ENCODE results near the gene PHAX.
"Not testable (repeated sequence)": the region's sequence is repeated elsewhere in the genome, so short reads cannot be mapped to it uniquely, and the experiment has no call there.

The PHAX gene

DNA sequence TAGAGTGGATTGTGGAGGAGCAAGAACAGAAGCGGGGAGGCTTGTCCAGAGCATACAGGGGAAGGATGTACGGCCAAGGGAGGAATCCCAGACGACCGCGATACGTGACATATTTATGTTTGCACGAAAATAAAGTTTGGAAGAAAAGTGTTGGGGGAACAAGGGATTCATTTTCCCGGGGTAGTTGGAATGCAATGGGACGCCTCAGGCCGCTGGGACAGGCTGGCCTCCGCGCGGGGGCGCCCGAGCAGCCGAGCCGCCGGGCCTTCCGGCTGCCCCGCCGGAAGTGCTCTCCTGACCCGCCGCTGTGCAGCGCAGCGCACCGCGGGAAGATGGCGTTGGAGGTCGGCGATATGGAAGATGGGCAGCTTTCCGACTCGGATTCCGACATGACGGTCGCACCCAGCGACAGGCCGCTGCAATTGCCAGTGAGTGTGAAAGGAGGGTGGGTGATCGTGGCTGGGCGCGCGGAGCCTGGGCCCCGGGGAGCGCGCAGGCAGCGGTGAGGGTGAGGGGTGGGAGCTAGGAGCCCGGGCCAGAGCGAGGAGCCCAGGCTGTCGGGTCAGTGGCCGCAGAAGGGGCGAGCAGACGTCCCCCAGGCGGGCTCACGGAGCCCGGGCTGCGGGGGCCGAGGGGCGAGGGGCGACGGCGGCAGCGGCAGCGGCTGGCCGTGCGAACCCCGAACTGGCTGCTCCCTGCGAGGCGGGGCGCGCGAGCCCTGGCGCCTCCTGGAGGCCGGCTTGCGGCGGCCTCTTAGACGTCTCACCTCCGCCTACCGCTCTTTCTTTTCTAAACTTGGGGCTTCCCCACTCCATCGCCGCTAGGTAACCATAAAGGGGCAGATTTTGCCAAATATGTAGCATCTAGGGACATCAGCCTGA is at the start of gene PHAX:
Gene PHAX, plus strand, starts transcription at position 317 of the 881 bp plus-strand sequence. Its CDS starts 16 bp downstream, at position 333.
- peak; percentile 61 for DNase-seq

- no peak for DNase-seq
These were observed 48.1 kb upstream of the PHAX start for GRCh38 chr5:126552614-126553013.

DNA sequence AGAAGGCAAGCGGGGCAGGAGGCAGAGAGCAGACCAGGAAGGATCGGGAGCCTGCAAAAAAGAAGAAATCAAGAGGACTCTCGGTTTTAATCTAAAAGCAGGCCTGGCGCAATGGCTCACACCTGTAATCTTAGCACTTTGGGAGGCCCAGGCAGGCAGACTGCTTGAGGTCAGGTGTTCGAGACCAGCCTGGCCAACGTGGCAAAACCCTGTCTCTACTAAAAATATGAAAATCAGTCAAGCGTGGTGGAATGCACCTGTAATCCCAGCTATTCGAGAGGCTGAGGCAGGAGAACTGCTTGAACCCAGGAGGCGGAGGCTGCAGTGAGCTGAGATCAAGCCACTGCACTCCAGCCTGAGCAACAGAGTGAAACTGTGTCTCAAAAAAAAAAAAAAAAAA is 45.6 kb upstream of the PHAX start:
- not testable (repeated sequence) for DNase-seq

GRCh38 chr5:126561908-126562307 is 38.8 kb upstream of the PHAX start:
- DNase-seq = no peak

GRCh38 chr5:126562823-126563222 is 37.9 kb upstream of the PHAX start:
- no peak for DNase-seq

DNA sequence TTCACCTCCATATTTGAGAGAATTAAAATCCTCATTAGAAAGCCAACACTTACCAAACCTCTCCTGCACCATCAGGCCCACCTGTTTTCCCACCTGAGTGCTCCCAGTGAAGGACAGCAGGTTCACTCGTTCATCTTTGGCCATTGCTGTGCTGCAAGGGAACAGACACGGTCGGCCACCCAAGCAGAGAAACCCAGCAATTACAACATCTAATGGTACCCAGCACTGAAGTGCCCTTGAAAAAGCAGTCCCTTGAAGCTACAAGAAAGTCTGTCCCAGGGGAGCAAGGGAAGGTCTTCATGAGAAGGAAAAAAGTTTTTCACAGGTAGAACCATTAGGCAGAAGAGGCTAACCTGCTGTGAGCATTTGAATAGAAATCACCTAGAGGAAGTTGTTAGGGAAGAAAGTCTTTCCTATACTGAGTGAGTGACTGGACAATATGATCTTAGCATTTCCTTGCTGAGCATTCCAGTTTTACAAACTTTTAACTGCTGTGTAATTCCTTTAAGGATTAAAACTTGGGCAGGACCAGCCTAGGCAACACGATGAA is 32.5 kb upstream of the PHAX start:
- DNase-seq = no peak

DNA sequence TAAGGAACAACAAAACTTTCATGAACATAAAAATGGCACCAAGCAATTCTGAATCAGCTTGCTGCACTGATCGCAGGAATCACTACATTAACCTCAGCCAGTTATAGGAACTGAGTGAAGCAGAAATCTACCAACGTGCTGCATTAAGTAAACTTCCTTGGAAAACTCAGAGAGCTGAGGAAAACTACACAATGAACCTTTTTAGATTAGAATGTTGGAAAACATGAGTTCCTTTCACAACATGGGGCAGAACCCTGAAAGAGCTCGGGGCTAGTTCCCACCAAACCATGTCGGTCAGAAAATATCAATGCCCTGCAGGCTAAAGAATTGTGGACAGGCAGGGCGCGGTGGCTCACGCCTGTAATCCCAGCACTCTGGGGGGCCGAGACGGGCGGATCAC is 25.1 kb upstream of the PHAX start:
- no peak for DNase-seq

- DNase-seq = no peak
These were observed 23.8 kb upstream of the PHAX start for GRCh38 chr5:126576974-126577373.

DNA sequence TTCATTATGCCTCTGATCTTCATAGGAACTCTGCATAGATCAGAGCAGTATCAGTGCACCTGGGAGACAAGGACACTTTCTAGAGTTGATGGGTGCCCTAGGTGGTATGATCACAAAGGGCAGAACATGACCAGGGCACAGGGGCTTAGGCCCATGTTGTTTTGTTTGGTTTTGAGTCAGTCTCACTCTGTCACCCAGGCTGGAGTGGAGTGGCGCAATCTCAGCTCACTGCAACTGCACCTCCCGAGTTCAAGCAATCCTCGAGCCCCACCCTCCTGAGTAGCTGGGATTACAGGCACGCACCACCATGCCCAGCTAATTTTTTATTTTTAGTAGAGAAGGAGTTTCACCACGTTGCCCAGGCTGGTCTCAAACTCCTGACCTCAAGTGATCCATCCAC is 23.3 kb upstream of the PHAX start:
- no peak for DNase-seq

- DNase-seq = no peak
These were observed 21.0 kb upstream of the PHAX start for GRCh38 chr5:126579716-126580115.

- DNase-seq = no peak
These were observed 17.0 kb upstream of the PHAX start for GRCh38 chr5:126583761-126584160.

GRCh38 chr5:126587551-126588390 is 13.0 kb upstream of the PHAX start:
- DNase-seq = no peak

DNA sequence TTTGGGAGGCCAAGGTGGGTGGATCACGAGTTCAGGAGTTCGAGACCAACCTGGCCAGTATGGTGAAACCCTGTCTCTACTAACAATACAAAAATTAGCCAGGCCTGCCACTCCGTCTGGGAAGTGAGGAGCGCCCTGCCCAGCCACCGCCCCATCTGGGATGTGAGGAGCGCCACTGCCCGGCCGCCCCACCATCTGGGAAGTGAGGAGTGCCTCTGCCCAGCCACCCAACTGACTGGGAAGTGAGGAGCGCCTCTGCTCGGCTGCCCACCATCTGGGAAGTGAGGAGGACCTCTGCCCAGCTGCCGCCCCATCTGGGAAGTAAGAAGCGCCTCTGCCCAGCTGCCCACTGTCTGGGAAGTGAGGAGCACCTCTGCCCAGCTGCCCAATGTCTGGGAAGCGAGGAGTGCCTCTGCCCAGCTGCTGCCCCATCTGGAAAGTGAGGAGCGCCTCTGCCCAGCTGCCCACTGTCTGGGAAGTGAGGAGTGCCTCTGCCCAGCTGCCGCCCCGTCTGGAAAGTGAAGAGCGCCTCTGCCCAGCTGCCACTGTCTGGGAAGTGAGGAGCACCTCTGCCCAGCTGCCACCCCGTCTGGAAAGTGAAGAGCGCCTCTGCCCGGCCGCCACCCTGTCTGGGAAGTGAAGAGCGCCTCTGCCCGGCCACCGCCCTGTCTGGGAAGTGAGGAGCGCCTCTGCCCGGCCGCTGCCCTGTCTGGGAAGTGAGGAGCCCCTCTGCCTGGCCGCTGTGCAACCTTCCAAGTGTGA is 11.0 kb upstream of the PHAX start:
- no peak for DNase-seq

- no peak for DNase-seq
These were observed 9.2 kb upstream of the PHAX start for GRCh38 chr5:126591549-126591948.

DNA sequence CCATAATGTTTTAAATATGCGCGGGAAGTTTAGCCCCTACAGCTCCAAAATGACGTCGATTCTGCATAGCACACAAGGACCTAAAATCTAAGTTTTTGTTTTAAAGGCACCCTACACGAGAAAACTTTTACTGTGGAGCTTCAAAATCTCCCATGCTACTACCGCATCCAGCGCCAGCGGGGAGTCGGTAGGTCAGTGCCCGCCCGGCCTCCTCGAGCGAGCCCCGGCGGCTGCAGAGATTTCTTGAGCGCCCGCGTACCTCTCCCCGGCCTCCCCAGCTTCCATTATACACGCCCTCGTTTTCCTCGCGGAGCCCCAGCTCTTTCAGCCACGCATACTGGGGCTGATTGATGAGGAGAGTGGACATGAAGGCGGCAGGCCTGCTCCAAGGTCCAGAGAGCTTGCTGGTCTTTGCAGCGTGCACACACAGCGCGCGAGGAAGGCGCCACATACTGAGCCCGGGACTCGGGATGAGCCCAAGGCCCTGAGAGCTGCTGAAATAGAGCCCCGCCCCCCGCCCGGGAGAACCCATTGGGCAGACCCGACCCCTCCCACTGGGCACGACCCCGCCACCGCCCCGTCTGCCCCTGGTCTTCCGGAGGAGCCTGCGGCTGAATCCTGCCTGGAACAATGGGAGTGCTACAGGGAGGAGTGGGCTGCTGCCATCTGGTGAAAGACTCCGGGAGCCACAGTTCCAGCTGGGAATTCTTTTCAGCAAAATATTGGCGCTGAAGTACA is 5.8 kb upstream of the PHAX start, which contains the start of gene ALDH7A1:
Gene ALDH7A1, minus strand, starts transcription at position 472 of the 738 bp plus-strand sequence. Its CDS starts 21 bp downstream, at position 451.
- peak; percentile 89 for DNase-seq

- DNase-seq = no peak
These were observed 5.2 kb upstream of the PHAX start for GRCh38 chr5:126595486-126596083.

- no peak for DNase-seq
These were observed 3.6 kb upstream of the PHAX start for GRCh38 chr5:126597156-126597555.

- DNase-seq = no peak
These were observed 1.2 kb upstream of the PHAX start for GRCh38 chr5:126599499-126599898.

DNA sequence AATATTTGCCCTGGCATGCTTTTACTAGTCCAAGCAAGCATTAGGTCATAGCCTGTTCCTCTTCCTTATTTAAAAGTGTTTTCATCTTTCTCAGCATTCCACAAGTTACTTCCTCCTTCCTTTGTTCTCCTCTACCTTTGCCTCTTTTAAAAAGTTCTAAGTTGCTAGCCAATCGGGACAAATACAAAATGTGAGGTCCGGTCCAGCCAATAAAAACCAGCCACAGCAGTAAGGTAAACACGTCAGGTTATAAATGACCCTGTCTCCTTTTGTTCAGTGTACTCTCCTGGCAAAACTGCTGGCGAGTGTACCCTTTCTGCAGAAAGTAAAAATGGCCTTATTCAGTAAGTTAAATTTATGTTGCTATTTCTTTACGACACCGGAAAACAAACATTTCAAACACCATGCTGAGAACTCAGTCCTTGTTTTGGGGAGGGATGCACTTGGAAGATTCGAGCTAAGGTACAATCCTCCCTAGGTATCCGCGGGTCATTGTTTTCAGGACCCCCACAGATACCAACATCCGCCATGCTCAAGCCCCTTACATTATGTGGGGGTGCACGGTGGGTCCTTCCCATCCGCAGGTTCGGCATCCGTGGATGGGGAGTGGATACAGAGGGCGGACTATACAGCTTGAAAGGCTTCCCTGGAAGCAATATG is 646 bp upstream of the PHAX start:
- DNase-seq = not testable (repeated sequence)

DNA sequence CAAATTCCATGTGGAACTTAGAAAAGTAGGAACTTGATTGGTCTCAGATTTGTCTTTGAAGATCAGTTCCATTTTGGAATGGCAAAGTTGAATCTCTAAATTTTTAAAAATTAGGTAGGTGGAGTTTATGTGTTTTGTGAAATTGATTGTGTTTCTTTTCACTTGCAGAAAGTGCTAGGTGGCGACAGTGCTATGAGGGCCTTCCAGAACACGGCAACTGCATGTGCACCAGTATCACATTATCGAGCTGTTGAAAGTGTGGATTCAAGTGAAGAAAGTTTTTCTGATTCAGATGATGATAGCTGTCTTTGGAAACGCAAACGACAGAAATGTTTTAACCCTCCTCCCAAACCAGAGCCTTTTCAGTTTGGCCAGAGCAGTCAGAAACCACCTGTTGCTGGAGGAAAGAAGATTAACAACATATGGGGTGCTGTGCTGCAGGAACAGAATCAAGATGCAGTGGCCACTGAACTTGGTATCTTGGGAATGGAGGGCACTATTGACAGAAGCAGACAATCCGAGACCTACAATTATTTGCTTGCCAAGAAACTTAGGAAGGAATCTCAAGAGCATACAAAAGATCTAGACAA is 2.8 kb downstream of the PHAX start:
- no peak for DNase-seq

DNA sequence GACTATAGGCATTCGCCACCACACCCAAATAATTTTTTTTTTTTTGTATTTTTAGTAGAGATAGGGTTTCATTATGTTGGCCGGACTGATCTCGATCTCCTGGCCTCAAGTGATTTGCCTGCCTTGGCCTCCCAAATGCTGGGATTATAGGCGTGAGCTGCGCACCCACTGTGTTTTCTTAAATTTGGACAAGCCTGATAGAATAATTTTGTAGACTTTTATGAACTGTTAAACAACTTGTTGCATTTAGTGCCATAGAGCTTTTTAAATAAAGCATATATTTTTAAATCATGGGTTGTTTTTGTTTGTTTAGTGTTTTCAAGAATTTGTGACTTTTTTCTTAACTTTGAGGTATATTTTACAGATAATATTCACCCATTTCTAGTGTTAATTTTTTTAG is 4.8 kb downstream of the PHAX start:
- DNase-seq = no peak

Data from DMS 273 treated with DMSO at 0.1 percent for 48 hours (cell line).